ENCODE data around the gene CSRP3.
A peak's percentile ranks its signal among the peaks of the same experiment; 100 is the strongest.

The CSRP3 gene

GRCh38 chr11:19193916-19194315 lies 7.9 kb downstream of the CSRP3 start:
- Histone ChIP-seq H3K79me1 (ENCODE audit: low read depth, low read length) (no peaks in the 10 kb centered on the region), H2BK120ac (ENCODE audit: low read depth, low read length) (no peak overlapping the region), H3K4ac (ENCODE audit: low read length) (no peak overlapping the region), H4K8ac (ENCODE audit: low read depth, low read length) (no peak overlapping the region), H3K4me3 (ENCODE audit: low read length in 2 of 2) (no peak overlapping the region), H3K36me3 (replicated peaks in 1 of 2; ENCODE audit: control insufficient read depth in 2 of 2, insufficient read depth in 2 of 2, low read length in 2 of 2) (no peaks in the 10 kb centered on the region), H2BK12ac (ENCODE audit: low read length) (no peak overlapping the region), H3K14ac (ENCODE audit: low read length) (no peak overlapping the region), H3K18ac (ENCODE audit: low read length) (no peak overlapping the region), H3K9ac (ENCODE audit: low read depth, low read length, poor library complexity) (no peak overlapping the region), H3K4me1 (ENCODE audit: control insufficient read depth in 2 of 2, insufficient read depth in 1 of 2, low read depth in 1 of 2, low read length in 2 of 2) (peaks cover 0 to 2% of the 10 kb centered on the region in 2 donors), H2BK5ac (ENCODE audit: low read length) (no peak overlapping the region), H3K23ac (ENCODE audit: low read depth, low read length, poor library complexity) (no peak overlapping the region), H3K27me3 (ENCODE audit: control insufficient read depth in 3 of 3, insufficient read depth in 3 of 3, low read depth in 1 of 3, low read length in 3 of 3) (peaks cover 0 to 98% (median 0%) of the 10 kb centered on the region in 3 experiments), H3K9me3 (replicated peaks in 1 of 2; ENCODE audit: control insufficient read depth in 2 of 2, insufficient read depth in 1 of 2, low read depth in 1 of 2, low read length in 2 of 2) (no peaks in the 10 kb centered on the region), H3K4me2 (ENCODE audit: insufficient read depth, low read length, poor library complexity, severe bottlenecking) (no peak overlapping the region), H3K27ac (replicated peaks; ENCODE audit: low read length) (no peak overlapping the region), H2AK5ac (ENCODE audit: low read depth, low read length) (no peak overlapping the region), H4K91ac (ENCODE audit: low read depth, low read length, poor library complexity) (no peak overlapping the region), H2AFZ (ENCODE audit: low read length) (no peak overlapping the region), H2BK15ac (ENCODE audit: low read length) (no peak overlapping the region)
- WGBS, 2 donors (ENCODE audit: extremely low coverage in 2 of 2, insufficient read length in 2 of 2, insufficient replicate concordance in 1 of 2), result no CpG with 5 or more reads among the region's 2 CpGs
- DNase-seq (ENCODE audit: low spot score), result no peak

GRCh38 chr11:19191530-19192169 lies 10.1 kb downstream of the CSRP3 start:
- no peak overlapping the region for H2AK5ac ChIP-seq (ENCODE audit: low read depth, low read length)
- H2AFZ ChIP-seq (ENCODE audit: low read length), result no peak overlapping the region
- no peak overlapping the region for H4K91ac ChIP-seq (ENCODE audit: low read depth, low read length, poor library complexity)
- no peak overlapping the region for H3K18ac ChIP-seq (ENCODE audit: low read length)
- DNase-seq (ENCODE audit: low spot score), result no peak
- H3K27ac ChIP-seq (replicated peaks; ENCODE audit: low read length), result no peak overlapping the region
- no peaks in the 10 kb centered on the region for H3K79me1 ChIP-seq (ENCODE audit: low read depth, low read length)
- H4K8ac ChIP-seq (ENCODE audit: low read depth, low read length), result no peak overlapping the region
- no peak overlapping the region for H2BK5ac ChIP-seq (ENCODE audit: low read length)
- WGBS, 2 donors (ENCODE audit: extremely low coverage in 2 of 2, insufficient read length in 2 of 2, insufficient replicate concordance in 1 of 2), result no CpG with 5 or more reads among the region's 7 CpGs
- H3K4me1 ChIP-seq (ENCODE audit: control insufficient read depth in 2 of 2, insufficient read depth in 1 of 2, low read depth in 1 of 2, low read length in 2 of 2), result peaks cover 14 to 18% of the 10 kb centered on the region in 2 donors
- no peak overlapping the region for H2BK12ac ChIP-seq (ENCODE audit: low read length)
- no peak overlapping the region for H3K14ac ChIP-seq (ENCODE audit: low read length)
- no peak overlapping the region for H3K23ac ChIP-seq (ENCODE audit: low read depth, low read length, poor library complexity)
- H3K4me2 ChIP-seq (ENCODE audit: insufficient read depth, low read length, poor library complexity, severe bottlenecking), result no peak overlapping the region
- H2BK15ac ChIP-seq (ENCODE audit: low read length), result no peak overlapping the region
- no peaks in the 10 kb centered on the region for H3K9me3 ChIP-seq (replicated peaks in 1 of 2; ENCODE audit: control insufficient read depth in 2 of 2, insufficient read depth in 1 of 2, low read depth in 1 of 2, low read length in 2 of 2)
- no peaks in the 10 kb centered on the region for H3K36me3 ChIP-seq (replicated peaks in 1 of 2; ENCODE audit: control insufficient read depth in 2 of 2, insufficient read depth in 2 of 2, low read length in 2 of 2)
- no peak overlapping the region for H3K4me3 ChIP-seq (ENCODE audit: low read length in 2 of 2)
- H3K27me3 ChIP-seq (ENCODE audit: control insufficient read depth in 3 of 3, insufficient read depth in 3 of 3, low read depth in 1 of 3, low read length in 3 of 3), result peaks cover 0 to 91% (median 0%) of the 10 kb centered on the region in 3 experiments
- no peak overlapping the region for H2BK120ac ChIP-seq (ENCODE audit: low read depth, low read length)
- H3K4ac ChIP-seq (ENCODE audit: low read length), result no peak overlapping the region
- no peak overlapping the region for H3K9ac ChIP-seq (ENCODE audit: low read depth, low read length, poor library complexity)

- WGBS, 2 donors (ENCODE audit: extremely low coverage in 2 of 2, insufficient read length in 2 of 2, insufficient replicate concordance in 1 of 2), result no CpG with 5 or more reads among the region's 9 CpGs
- no peak overlapping the region for H3K4me3 ChIP-seq (ENCODE audit: low read length in 2 of 2)
- peaks cover 14 to 19% of the 10 kb centered on the region in 2 donors for H3K4me1 ChIP-seq (ENCODE audit: control insufficient read depth in 2 of 2, insufficient read depth in 1 of 2, low read depth in 1 of 2, low read length in 2 of 2)
- H2BK120ac ChIP-seq (ENCODE audit: low read depth, low read length), result no peak overlapping the region
- no peak overlapping the region for H2AK5ac ChIP-seq (ENCODE audit: low read depth, low read length)
- no peak overlapping the region for H2BK5ac ChIP-seq (ENCODE audit: low read length)
- H2BK15ac ChIP-seq (ENCODE audit: low read length), result no peak overlapping the region
- H4K8ac ChIP-seq (ENCODE audit: low read depth, low read length), result no peak overlapping the region
- no peak overlapping the region for H2AFZ ChIP-seq (ENCODE audit: low read length)
- no peak overlapping the region for H3K9ac ChIP-seq (ENCODE audit: low read depth, low read length, poor library complexity)
- H3K4me2 ChIP-seq (ENCODE audit: insufficient read depth, low read length, poor library complexity, severe bottlenecking), result no peak overlapping the region
- no peaks in the 10 kb centered on the region for H3K79me1 ChIP-seq (ENCODE audit: low read depth, low read length)
- H3K36me3 ChIP-seq (replicated peaks in 1 of 2; ENCODE audit: control insufficient read depth in 2 of 2, insufficient read depth in 2 of 2, low read length in 2 of 2), result no peaks in the 10 kb centered on the region
- H3K23ac ChIP-seq (ENCODE audit: low read depth, low read length, poor library complexity), result no peak overlapping the region
- peaks cover 0 to 13% of the 10 kb centered on the region in 2 donors for H3K9me3 ChIP-seq (replicated peaks in 1 of 2; ENCODE audit: control insufficient read depth in 2 of 2, insufficient read depth in 1 of 2, low read depth in 1 of 2, low read length in 2 of 2)
- DNase-seq (ENCODE audit: low spot score), result peak; percentile 18
- no peak overlapping the region for H2BK12ac ChIP-seq (ENCODE audit: low read length)
- peaks cover 0 to 89% (median 0%) of the 10 kb centered on the region in 3 experiments for H3K27me3 ChIP-seq (ENCODE audit: control insufficient read depth in 3 of 3, insufficient read depth in 3 of 3, low read depth in 1 of 3, low read length in 3 of 3)
- H4K91ac ChIP-seq (ENCODE audit: low read depth, low read length, poor library complexity), result no peak overlapping the region
- H3K27ac ChIP-seq (replicated peaks; ENCODE audit: low read length), result peak overlapping the region; percentile 50
- no peak overlapping the region for H3K4ac ChIP-seq (ENCODE audit: low read length)
- H3K14ac ChIP-seq (ENCODE audit: low read length), result no peak overlapping the region
- peak overlapping the region; percentile 31 for H3K18ac ChIP-seq (ENCODE audit: low read length)
Observed at GRCh38 chr11:19187833-19188258, 13.9 kb downstream of the CSRP3 start.

GRCh38 chr11:19187114-19187832 lies 14.5 kb downstream of the CSRP3 start:
- H3K9me3 ChIP-seq (replicated peaks in 1 of 2; ENCODE audit: control insufficient read depth in 2 of 2, insufficient read depth in 1 of 2, low read depth in 1 of 2, low read length in 2 of 2), result peaks cover 0 to 13% of the 10 kb centered on the region in 2 donors
- H2BK12ac ChIP-seq (ENCODE audit: low read length), result no peak overlapping the region
- H4K91ac ChIP-seq (ENCODE audit: low read depth, low read length, poor library complexity), result no peak overlapping the region
- H3K4ac ChIP-seq (ENCODE audit: low read length), result no peak overlapping the region
- no peak overlapping the region for H3K14ac ChIP-seq (ENCODE audit: low read length)
- H2AFZ ChIP-seq (ENCODE audit: low read length), result no peak overlapping the region
- no peak overlapping the region for H3K4me2 ChIP-seq (ENCODE audit: insufficient read depth, low read length, poor library complexity, severe bottlenecking)
- peak overlapping the region; percentile 66 for H3K18ac ChIP-seq (ENCODE audit: low read length)
- peaks cover 14 to 19% of the 10 kb centered on the region in 2 donors for H3K4me1 ChIP-seq (ENCODE audit: control insufficient read depth in 2 of 2, insufficient read depth in 1 of 2, low read depth in 1 of 2, low read length in 2 of 2)
- H2BK15ac ChIP-seq (ENCODE audit: low read length), result no peak overlapping the region
- DNase-seq (ENCODE audit: low spot score), result peak; percentile 8
- H4K8ac ChIP-seq (ENCODE audit: low read depth, low read length), result no peak overlapping the region
- H2BK120ac ChIP-seq (ENCODE audit: low read depth, low read length), result no peak overlapping the region
- H2AK5ac ChIP-seq (ENCODE audit: low read depth, low read length), result no peak overlapping the region
- H3K27me3 ChIP-seq (ENCODE audit: control insufficient read depth in 3 of 3, insufficient read depth in 3 of 3, low read depth in 1 of 3, low read length in 3 of 3), result peaks cover 0 to 89% (median 0%) of the 10 kb centered on the region in 3 experiments
- H3K9ac ChIP-seq (ENCODE audit: low read depth, low read length, poor library complexity), result no peak overlapping the region
- H3K36me3 ChIP-seq (replicated peaks in 1 of 2; ENCODE audit: control insufficient read depth in 2 of 2, insufficient read depth in 2 of 2, low read length in 2 of 2), result no peaks in the 10 kb centered on the region
- no peak overlapping the region for H3K4me3 ChIP-seq (ENCODE audit: low read length in 2 of 2)
- no CpG with 5 or more reads among the region's 5 CpGs for WGBS, 2 donors (ENCODE audit: extremely low coverage in 2 of 2, insufficient read length in 2 of 2, insufficient replicate concordance in 1 of 2)
- H3K79me1 ChIP-seq (ENCODE audit: low read depth, low read length), result no peaks in the 10 kb centered on the region
- no peak overlapping the region for H2BK5ac ChIP-seq (ENCODE audit: low read length)
- H3K23ac ChIP-seq (ENCODE audit: low read depth, low read length, poor library complexity), result no peak overlapping the region
- H3K27ac ChIP-seq (replicated peaks; ENCODE audit: low read length), result peak overlapping the region; percentile 17

Measured in neuronal stem cell (in vitro differentiated cells).